ENCODE results near the gene CRYBG1.

The CRYBG1 gene

DNA sequence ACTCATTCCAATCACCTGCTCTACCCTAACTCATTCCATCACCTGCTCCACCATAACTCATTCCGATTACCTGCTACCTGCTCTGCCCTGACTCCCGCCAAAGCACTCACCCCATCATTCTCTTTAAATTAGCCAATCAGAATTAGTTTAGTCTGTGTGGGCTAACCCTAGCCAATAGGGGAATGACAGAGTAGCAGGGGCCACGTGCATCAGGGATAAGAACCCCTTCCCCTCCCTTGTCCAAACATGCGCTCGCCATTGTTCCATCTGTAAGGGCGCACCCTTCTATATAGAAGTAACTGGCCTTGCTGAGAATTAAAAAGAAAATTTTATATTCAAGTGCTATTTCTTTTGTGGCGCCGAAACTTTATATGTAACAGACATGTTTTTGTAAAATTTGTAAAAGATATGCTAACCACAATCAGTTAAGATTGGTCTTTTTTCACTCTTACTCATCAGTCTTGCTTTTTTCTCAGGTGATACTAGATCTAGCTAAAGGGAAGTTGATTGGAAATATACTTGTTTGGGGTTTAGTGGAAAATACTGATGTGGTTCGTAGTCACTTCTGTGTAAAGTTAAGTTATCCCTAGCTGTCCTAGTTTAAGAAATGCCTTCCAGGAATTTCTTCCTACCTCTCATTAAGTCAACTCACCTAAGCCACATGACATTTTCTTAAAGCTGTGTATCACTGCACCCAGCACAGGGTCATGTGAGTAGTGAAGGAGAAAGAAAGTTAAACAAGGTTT lies 252.3 kb downstream of the CRYBG1 start:
- H3K4me3 ChIP-seq (ENCODE audit: low read depth, low read length): no peak overlapping the region
- DNase-seq (ENCODE audit: low read depth): no peak

DNA sequence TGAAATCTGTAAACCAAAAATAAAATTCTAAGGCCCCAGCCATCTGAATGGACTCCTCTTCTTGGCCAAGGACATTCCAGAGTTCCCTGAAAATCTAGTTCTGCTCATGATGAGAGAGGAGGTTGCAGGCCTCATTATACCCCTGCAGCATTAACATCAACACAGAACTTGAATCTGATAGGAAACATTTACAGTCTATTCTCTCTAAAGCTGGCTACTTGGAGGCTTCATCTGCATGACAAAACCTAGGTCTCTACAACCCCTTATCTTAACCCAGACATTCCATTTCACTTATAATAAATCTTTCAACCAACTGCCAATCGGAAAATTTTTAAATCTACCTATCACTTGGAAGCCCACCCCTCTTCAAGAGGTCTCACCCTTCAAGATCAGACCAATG lies 253.1 kb downstream of the CRYBG1 start:
- no peak for DNase-seq (ENCODE audit: low read depth)
- H3K4me3 ChIP-seq (ENCODE audit: low read depth, low read length): no peak overlapping the region

DNA sequence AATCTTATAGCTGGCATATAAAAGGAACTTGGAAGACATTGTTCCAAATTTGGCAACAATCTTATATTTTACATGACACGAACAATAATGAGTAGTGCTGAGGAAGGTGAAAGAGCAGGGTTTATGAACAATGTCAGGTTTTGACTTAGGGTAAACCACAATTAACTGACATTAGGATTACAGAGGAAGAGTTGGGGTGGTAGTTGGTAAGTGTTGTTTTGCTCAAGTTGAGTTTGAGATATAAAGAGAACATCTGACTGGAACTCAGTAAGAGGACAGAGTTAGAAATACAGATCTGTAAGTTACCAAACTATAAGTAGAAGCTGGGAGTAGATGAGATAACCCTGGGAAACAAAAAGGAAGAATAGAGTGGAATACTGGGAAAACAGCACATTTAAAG lies 253.6 kb downstream of the CRYBG1 start:
- DNase-seq (ENCODE audit: low read depth): no peak
- no peak overlapping the region for H3K4me3 ChIP-seq (ENCODE audit: low read depth, low read length)

GRCh38 chr6:106614592-106615257 lies 254.2 kb downstream of the CRYBG1 start:
- H3K4me3 ChIP-seq (ENCODE audit: low read depth, low read length): no peak overlapping the region
- no peak for DNase-seq (ENCODE audit: low read depth)

DNA sequence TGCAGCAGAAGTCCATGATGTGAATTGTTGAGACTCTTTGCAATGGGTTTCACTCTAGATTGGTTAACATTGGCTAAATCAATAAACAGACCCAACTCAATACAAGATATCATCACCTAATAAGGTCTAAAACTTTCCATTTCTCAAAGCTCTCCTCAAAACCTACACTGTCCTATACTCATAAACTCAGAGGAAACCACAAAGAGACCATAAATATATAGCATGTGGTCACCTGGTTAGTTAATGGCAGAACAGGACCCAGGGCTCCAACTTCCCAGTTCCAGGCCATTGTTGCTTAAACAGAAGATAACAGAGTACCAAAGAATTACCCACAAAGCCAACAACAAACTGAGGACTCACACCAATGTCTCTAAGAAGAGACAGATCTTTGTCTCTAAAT lies 256.8 kb downstream of the CRYBG1 start:
- no peak overlapping the region for H3K4me3 ChIP-seq (ENCODE audit: low read depth, low read length)
- no peak for DNase-seq (ENCODE audit: low read depth)

DNA sequence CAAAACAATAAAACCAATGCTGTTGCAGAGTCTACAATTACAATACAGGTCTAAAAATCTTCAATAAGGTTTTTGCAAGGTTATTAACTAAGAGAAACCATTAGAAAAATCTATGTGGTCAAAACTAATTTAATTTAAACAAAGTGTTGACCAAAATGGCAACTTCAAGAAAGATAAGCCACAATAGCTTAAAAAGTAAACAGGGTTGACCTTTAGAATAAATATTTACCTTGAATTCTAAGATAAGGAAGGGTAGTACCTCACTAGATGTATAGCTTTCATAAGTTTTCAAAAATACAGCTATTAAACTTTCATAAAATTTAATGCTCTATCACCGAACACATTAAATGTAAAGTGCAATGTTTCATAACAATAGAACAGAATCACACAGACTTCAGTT lies 257.3 kb downstream of the CRYBG1 start:
- no peak for DNase-seq (ENCODE audit: low read depth)
- H3K4me3 ChIP-seq (ENCODE audit: low read depth, low read length): no peak overlapping the region

DNA sequence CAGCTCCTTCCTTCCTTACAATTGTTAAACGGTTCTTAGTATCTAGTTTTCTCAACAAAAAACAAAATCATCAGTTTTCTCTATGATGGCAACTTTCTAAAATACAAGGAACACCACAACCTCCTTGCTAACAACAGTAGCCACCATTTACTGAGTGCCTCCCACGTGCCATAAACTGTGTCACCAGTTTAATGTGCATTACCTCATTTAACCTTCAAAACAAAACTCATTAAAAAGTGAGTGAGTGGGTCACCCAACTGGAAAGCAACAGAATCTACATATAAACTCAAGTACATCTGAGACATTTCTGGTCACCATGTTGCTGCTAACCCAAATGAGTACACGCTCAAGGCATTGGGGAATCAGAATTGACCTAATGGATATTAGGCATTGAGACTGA lies 257.8 kb downstream of the CRYBG1 start:
- no peak for DNase-seq (ENCODE audit: low read depth)
- no peak overlapping the region for H3K4me3 ChIP-seq (ENCODE audit: low read depth, low read length)

DNA sequence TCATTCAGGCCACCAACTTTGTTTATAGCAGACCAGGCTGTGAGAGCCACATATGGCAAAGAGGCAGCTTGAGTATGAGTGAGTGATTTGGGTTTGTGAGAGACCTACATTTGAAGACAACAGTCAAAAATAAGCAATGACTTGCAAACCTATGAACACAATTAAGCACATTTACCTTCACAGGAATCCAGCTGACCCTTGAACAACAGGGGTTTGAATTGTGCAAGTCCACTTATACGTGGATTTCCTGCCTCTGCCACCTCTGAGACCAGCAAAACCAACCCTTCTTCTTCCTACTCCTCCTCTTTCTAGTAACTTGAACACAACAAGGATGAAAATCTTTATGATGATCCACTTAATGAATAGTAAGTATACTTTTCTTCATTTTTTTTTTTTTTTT lies 258.7 kb downstream of the CRYBG1 start:
- H3K4me3 ChIP-seq (ENCODE audit: low read depth, low read length): no peak overlapping the region
- no peak for DNase-seq (ENCODE audit: low read depth)

DNA sequence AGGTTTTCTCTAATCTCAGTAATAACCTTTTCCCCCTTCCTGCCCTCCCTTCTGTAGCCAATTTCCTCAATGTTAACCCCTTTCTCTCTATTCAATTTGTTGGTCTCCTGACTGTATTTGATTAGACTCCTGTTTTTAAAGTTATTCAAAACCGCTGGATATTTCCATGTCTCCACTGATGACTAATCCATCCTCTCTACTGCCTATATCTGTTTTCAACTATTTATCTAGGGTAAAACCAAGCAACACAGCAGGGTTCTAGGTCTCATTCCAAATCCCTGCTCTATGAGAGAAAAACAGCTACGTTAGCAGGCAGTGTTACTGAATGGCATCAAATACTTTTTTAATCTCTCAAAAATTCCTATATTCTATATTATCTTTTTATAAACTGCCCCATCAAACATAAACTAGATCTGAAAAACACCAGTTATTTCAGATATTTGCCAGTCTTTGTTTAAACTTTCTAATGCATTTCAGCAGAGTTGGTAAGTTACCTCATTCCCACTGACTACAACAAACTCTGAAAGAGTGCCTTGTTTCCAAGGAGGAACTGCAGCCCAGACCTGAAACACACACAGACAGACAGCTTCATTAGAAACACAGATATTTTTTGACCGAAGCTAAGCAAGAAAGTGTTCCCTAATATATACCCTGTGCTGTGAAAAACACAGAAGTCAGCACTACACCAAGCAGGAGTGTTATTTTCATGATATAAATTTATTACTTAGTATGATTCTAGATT lies 260.6 kb downstream of the CRYBG1 start:
- H3K4me3 ChIP-seq (ENCODE audit: low read depth, low read length): no peak overlapping the region
- DNase-seq (ENCODE audit: low read depth): no peak

Measured in skeletal muscle cell (primary cell).